NOMO-1 treated with DMSO at 0.1 percent for 48 hours (cell line): ENCODE data around the gene EFCAB3.
A peak's percentile ranks its signal among the peaks of the same experiment; 100 is the strongest.
"Not testable (repeated sequence)": the region's sequence is repeated elsewhere in the genome, so short reads cannot be mapped to it uniquely, and the experiment has no call there.

ENCODE experiments used
- DNase-seq: peaks from one replicate; lab custom pipeline; 2025; ENCODE audit not compliant: unreplicated experiment; lab: John Stamatoyannopoulos, UW

EFCAB3 gene

DNA sequence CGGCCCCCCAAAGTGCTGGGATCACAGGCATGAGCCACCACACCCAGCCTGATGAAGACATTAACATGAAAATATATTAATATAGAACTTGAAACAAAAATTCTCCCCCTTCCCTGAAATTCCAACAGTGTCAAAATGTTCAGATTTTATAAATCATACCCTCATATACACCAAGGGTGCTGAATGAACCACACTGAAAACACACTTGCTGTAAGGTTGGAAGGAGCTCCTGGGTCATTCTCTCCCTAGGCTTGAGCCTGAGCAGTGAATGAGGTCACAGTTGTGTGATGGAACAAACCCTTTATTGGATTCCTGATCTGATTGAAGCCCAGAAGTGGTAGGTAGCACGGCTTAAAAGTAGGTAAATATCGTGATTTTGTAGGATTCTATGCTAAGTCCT, at the start of gene EFCAB3:
EFCAB3 (plus strand) TSS at position 301 of the 400 bp plus-strand sequence. CDS start 2,427 bp downstream, outside the sequence.
- no peak for DNase-seq

DNA sequence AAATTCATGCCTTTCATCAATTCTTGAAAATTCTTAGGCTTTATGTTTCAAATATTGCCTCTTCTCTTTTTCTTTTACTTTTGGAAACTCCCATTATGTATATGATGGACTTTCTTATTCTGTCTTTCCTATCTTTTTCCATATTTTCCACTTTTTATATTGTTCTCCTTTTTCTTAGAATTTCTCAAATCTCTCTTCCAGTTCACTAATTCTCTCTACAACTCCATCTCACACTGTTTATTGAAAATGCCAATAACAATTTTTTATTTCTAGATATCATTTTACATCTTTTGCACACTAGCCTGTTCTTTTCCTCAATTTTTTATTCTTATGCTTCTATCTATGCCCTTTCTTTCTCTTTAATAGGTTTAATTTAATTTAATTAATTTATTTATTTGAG, 43.8 kb upstream of the EFCAB3 start:
- no peak for DNase-seq

DNA sequence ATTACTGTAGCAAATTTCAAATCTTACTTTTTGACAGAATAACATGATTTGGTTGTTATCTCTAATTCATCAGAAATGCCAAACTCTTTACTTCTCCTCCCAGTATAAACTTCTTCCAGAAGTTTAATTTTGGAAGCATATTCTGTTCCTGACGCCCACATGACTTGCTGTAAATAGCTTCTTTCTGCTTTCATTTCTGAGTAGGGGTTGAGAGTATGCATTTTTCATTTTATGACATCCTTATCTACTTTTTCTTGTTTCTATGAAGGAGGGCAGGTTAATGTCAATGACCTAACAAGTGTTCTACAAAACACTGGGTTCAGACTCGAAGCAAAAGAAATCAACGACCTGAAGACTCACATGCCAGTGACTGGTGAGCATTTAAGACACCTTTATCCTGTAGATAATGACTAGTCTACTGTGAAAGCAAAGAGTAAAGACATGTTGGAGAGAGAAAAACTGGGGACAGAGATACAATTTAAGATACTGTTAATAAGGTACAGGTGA, 36.5 kb upstream of the EFCAB3 start:
- DNase-seq, result no peak

DNA sequence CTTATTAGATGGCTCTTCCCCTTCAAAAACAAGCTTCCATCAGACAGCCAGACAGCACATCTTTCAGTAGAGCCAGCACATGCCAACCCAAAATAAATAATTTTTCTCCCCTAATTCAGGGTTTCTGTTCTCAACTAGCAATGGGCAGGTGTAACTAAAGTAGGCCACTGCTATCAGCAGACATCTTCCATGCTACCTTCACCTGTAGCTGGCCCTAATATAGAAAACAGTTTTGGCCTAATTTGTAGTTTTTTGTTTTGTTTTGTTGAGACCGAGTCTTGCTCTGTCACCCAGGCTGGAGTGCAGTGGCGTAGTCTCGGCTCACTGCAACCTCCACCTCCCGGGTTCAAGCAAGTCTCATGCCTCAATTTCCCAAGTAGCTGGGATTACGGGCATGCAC, 29.2 kb upstream of the EFCAB3 start:
- no peak for DNase-seq

DNA sequence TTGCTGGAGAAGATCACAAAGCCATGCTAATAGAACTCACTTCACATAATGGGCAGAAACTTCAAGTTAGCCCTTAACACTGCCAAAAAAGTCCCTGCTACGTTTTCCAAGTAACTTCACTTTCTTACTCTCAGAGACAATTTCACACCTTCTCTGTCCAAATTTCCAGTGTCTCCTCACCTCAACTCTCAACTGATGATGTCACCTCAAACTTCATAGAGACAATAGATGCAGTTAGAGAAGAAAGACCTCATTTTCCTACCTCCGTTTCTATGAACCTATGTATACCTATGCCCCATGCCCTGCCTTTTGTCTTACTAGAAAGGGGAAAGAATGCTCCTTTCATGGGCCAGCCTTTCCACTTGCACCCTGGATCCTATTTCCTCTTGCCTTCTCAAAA, 14.2 kb upstream of the EFCAB3 start:
- DNase-seq, result no peak

DNA sequence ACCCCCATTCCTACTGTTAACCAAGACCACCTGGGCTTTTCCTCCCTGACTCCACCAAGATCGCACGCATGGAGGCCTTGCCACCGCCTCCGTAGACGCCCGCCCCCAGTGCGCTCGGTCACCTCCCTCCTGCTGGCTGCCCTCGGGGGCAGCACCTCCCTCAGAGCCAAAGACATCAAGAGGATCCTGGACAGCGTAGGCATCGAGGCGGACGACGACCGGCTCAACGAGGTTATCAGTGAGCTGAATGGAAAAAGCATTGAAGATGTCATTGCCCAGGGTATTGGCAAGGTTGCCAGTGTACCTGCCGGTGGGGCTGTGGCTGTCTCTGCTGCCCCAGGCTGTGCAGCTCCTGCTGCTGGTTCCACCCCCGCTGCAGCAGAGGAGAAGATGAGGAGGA, 1.2 kb downstream of the EFCAB3 start:
- DNase-seq, result no peak

DNA sequence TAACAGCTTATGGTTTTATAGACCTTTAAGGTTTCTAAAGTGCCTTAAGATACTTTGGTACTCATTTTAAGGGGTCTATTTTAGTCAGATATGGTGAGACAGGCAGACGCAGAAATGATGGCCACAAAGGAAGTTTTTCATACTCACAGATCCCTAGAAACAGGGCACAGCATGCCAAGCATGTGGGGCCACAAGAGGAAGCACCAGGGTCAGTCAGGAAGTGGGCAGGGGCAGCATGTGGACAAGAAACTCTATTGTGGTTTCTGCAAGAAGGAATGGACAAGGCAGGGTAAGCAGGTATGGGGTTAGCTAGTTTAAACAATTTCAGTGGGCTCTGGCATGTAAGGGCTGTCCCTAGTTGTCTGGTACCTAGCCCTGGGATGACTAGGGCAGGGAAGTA, 8.5 kb downstream of the EFCAB3 start:
- DNase-seq, result no peak

DNA sequence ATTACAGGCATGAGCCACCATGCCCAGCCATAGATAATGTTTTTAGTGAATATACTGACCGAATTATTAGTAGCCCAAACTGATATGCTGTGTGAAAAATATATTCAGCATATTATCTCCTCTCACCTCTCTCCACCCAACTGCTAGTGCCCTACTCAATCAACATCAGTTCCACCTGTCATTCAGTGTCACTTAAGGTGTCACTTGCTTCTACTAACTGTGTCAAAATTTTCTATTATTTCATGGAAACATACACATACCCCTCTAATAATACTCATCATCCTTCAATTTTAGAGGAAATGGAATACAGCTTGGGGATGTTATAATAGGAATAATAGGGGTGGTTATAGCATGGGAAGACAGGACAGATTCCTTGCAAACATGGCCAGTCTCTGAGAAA, 12.6 kb downstream of the EFCAB3 start:
- no peak for DNase-seq

DNA sequence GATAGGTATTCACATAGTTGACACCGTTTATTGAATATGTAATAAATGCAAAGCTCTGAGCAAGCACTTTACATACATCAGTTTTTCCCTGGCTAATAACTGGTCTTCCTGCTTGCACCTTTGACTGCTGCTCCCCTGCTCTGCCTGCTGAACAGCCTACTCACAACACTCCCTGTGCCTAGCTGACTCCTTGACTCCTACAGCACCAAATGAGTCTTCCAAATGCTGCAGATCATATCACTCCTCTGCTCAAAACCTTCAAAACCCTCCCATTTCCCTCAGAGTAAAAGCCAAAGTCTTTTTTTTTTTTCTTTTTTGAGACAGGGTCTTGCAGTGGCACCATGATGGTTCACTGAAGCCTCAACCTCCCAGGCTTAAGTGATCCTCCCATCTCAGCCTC, 18.5 kb downstream of the EFCAB3 start:
- no peak for DNase-seq

DNA sequence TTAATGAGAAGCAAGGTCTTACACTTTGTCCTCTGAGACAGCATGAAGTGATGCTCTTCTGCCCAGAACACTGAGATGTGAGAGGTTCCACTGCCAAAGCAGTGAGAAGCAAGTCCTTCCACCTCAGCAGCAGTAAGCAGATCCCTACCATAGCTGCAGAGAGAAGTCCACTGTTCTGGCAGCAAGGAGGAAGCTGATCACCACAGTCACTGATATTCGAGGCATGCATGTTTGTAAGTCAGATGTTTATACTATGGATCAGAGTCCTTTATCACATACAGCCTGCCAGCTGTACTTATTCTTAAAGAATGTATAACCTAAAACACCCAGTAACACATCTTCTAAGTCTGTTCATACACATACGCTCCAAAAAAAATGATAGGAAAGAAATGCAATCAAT, 25.1 kb downstream of the EFCAB3 start:
- no peak for DNase-seq

DNA sequence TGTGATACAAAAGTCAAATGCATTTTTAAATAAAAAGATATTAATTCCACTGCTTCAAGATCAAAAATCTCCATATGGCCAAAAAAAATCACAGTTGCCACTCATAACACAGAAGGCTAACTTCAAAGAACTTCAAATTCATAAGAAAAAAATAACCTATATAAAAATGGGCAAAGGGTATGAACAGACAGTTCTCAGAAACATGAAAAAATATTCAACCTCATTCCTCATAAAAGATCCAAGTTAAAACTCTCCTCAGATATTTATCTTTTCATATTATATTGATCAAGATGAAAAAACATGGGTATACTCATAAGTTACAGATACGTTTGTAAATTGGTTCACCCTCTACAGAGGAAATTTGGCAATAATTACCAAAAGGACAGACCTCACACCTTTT, 32.7 kb downstream of the EFCAB3 start:
- not testable (repeated sequence) for DNase-seq

DNA sequence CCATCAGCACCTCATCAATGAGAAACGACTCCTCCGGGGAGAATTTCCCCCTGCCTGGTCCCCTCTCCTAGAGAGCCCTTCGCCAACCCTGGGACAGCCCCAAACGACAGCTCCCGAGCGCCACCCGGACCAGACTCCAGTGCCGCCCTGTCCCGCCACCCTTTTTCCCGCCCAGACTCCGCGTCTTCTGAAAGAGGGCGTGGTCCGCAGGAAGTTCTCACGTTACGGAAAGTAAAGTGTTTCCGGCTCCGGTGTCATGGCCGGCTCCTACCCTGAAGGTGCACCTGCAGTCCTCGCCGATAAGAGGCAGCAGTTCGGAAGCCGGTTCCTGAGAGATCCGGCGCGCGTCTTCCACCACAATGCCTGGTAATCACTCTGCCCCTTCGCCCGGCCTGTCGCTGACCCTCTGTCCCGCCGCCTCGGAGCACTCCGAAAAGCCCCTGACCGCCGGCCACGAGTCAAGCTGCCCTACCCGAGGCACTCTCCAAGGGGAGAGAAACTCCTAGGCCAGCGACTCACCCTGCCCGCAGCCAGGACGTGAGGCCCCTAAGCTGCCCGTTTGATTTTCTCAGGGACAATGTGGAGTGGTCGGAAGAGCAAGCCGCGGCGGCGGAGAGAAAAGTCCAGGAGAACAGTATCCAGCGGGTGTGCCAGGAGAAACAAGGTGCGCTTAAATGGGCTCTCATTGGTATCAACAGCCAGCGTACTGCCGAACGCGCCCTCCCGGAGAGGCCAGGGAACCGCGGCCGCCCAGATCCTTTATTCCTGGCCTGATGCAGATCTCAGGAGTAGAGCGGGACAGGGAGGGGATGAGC, 43.5 kb downstream of the EFCAB3 start, which contains the start of gene METTL2A:
METTL2A (plus strand) TSS at position 251 of the 815 bp plus-strand sequence; CDS start at position 257, 6 bp downstream.
- DNase-seq, result peak; percentile 85

DNA sequence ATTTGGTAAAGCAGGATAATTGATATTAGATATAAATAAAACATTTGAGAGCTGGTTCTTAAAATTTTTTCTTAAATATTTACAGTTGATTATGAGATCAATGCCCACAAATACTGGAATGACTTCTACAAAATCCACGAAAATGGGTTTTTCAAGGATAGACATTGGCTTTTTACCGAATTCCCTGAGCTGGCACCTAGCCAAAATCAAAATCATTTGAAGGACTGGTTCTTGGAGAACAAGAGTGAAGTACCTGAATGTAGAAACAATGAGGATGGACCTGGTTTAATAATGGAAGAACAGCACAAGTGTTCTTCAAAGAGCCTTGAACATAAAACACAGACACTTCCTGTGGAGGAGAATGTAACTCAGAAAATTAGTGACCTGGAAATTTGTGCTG, 45.9 kb downstream of the EFCAB3 start:
- not testable (repeated sequence) for DNase-seq

DNA sequence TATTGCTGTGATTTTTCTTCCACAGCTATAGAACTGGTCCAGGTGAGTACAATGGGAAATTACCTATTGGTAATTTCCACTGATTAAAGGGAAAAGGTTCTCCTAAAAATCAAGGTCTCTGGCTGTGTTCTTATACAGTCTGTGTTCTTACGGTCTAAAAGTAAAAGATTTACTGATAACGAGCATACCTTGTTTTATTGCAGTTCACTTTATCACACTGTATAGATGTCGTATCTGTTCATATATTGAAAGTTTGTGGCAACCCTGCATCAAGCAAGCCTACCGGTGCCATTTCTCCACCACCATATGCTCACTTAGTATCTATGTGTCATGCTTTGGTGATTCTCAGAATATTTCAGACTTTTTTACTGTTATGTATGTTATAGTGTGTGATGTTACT, 54.9 kb downstream of the EFCAB3 start:
- DNase-seq, result not testable (repeated sequence)

DNA sequence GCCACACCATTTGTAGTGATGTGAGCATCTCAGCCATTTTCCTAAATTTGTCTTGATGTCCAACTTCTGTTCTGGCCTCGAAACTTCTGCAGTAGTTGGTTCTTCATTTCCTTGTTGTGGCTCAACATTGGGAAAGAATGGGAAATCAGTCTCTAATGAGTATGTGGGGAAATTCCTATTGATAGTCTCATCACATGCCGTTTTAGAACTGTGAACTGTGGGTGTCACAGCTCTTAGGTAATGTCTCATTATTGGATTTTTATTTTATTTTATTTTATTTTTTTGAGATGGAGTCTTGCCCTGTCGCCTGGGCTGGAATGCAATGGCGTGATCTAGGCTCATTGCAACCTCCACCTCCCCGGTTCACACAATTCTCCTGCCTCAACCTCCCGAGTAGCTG, 60.8 kb downstream of the EFCAB3 start:
- DNase-seq, result not testable (repeated sequence)

DNA sequence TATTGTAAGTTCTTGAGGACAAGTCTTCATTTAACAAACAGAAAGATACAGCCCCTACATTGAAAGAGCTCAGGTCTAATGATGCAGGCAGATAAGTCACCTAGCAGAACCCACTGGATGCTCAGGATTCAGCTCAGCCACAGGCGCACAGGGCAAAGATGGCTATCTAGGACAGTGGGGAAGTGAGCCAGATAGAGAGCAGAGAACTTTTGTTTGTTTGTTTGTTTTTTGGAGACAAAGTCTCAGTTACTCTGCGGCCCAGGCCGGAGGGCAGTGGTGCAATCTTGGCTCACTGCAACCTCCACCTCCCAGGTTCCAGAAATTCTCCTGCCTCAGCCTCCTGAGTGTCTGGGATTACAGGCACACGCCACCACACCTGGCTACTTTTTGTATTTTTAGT, 63.7 kb downstream of the EFCAB3 start:
- DNase-seq, result no peak

DNA sequence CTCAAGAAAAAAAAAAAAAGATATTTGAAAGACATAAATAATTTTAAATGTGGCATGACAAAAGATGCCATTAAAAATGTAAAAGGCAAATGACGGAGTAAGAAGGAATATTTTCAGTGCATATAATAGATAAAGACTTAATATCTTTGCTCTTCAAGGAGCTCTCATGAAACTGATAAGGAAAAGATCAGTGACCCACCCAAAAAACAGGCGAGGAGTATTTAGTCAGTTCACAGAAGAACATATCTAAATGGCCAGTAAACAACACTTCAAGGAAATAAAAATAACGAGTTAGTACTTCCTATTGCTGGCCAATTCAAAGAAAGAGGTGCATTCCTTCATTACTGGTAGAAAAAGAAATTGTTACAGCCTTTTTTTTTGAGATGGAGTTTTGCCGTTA, 65.4 kb downstream of the EFCAB3 start:
- DNase-seq, result not testable (repeated sequence)

DNA sequence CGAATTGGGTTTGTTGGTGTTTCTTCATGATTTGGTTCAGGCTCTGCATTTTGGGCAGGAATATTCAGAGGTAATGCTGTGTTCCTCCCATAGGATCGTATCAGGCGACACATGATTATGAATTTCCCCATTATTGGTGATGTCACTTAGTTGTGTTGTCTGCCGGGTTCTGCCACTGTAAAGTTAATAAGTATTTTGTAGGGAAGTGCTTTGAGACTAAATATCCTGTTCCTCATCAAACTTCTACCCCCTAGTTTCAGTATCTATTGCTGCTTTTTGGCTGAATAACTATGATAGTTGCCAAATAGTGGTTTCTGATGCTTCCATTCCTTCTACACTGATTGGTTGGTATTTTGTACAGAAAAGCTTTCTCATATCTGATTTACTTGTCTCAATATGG, 71.8 kb downstream of the EFCAB3 start:
- peak; percentile 30 for DNase-seq

DNA sequence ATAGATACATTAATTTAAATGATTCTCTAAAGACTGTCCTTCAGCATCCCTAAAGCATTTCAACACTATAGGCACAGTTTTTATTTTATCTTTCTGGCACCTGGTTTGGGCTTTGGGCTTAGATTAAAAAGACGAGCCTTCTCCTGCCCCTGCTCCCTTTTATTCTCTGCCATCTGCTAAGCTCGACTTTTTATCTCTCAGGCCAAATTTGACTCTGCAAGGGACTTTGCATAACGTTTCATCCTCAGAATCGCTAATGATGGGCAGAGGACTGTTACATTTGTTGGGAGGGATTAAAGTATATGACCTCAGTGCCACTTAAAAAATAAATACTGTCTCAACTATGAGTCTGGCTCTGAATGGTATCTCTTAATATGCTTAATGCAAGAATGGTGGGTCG, 72.7 kb downstream of the EFCAB3 start:
- not testable (repeated sequence) for DNase-seq

DNA sequence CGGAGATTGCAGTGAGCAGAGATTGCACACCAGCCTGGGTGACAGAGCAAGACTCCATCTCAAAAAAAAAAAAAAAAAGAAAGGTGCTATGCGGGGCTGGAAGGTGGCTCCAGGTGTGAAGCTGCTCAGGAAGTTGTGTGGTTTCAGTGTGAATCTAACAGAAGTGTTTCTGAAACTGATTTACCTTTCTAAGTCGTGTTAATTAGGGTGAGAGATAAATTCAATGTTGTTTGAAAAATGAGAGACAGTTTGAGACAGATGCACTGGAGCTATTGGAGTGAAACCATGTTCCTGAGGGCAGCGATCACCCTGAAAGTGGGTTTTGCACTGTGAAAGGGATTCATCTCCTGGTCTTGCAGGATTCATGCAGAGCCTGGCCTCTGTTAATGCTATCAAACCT, 73.3 kb downstream of the EFCAB3 start:
- not testable (repeated sequence) for DNase-seq

DNA sequence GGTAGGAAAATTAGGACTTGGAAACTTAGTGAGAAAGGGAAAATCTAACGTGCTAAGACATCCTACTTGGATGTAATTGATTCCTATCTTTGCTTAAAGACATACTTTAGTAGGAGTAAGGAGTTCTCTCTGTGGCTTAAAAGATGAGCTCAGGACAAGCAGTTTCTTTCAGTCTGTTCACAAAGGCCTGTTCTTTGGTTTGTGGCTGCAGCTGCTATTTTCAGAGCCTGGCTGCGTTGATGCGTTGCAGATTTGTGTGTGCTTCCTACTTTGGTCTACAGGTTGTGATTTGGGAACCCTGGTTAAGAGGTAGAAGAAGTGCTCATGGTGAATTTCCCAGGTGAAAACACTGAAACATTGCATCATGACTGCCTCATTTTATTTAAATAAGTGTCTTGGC, 73.8 kb downstream of the EFCAB3 start:
- DNase-seq, result not testable (repeated sequence)

DNA sequence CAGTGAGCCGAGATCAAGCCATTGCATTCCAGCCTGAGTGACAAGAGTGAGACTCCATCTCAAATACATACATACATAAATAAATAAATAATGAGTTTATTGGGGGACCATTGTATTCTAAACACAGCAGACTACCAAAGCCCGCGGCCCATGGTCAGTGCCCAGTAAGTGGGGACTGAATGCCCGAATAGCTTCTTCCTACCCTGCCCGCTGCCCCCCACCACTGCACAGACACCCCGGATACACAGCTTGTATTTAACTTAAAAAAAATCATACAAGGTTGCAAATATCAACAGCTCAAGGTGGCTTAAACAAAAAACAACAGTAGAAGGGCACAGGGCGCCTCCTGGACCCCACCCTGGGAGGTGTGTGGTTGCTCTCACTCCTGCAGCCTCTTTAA, 75.7 kb downstream of the EFCAB3 start:
- DNase-seq, result no peak

DNA sequence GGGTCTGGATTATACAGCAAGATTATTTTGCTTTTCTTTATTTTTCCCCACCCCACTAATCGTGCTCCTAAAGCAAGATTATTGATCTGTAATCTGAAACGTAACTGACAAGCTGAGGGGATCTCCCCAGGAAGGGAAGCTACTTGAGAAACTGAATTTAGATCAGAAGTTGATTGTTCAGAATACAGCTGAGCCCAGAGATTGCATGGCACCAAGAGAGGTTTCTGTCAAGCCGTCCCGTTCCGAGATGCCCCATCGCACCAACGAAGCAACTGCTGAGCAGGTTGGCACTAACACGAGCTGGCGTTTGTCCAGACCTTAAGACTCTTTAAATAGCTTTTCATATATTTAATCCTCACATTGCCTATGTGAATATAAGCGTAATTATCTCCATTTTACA, 78.1 kb downstream of the EFCAB3 start:
- not testable (repeated sequence) for DNase-seq
